ENCODE data around the gene SEMA4C.
A peak's percentile ranks its signal among the peaks of the same experiment; 100 is the strongest.

Gene SEMA4C

DNA sequence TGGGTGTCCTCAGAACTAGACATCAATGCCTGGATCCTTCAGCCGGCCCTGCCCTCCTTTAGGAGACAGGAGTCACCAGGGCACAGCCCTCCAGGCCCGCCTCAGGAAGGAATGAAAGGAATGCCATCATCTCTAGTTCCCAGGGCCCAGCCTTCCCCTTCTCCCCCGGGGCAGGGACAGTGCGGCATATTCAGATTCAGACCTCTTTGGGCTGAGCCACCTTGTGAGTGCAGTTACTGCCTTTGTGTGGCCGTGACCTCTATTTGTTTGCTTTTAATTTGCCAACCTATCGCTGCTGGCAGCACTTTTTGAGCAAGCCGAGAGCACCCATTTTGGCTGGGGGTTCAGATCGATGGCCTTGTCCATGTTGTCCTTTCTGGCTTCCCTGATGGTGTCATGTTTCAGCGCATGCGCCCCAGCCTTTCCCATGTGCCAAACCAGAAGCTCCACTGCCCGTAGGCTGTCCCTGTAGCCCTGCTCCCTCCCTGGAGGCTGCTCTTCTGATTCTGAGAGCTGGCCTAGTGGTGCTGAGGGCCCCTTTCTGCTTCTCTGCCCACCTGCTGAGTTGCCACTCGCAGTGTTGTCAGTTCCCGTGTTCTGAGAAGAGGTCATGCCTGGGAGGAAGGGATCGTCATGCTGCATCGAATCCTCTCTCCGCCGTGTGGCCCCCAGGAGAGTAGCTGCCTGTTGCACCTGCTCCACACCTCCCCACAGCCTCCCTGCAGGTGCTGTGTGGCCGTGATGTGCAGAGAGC is 36.9 kb downstream of the SEMA4C start:
- Histone ChIP-seq H3K27me3 (replicated peaks; ENCODE audit: control insufficient read depth, insufficient read depth, low read length) (no peaks in the 10 kb centered on the region), H3K36me3 (ENCODE audit: control insufficient read depth, insufficient read depth, low read length, severe bottlenecking) (peaks cover 11% of the 10 kb centered on the region)
- peak; percentile 61 for DNase-seq (ENCODE audit: low read depth)

DNA sequence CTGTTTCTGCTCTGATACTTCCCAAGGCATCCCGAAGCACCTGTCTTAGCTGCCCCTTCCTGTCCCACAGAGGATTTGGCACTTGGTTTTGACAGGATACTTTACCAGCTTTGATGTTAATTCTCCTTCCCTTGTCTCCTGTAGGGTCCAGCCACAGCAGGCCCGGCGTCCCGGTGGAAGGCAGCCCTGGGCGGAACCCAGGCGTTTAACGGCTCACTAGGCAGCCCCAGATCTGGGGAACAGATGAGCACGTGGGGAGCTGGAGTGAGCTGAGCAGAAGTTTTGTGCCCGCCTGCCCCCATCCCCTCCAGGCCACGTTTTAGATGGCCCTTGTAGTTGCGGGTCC is 37.5 kb downstream of the SEMA4C start:
- peaks cover 2% of the 10 kb centered on the region for H3K4me1 ChIP-seq (ENCODE audit: control insufficient read depth, insufficient read depth, low read length)
- DNase-seq (ENCODE audit: low read depth) = no peak
- H3K4me3 ChIP-seq (ENCODE audit: low read length) = no peak overlapping the region
- H3K27me3 ChIP-seq (replicated peaks; ENCODE audit: control insufficient read depth, insufficient read depth, low read length) = no peaks in the 10 kb centered on the region
- no peak overlapping the region for H3K9ac ChIP-seq (ENCODE audit: low read length)
- H3K36me3 ChIP-seq (ENCODE audit: control insufficient read depth, insufficient read depth, low read length, severe bottlenecking) = peaks cover 13% of the 10 kb centered on the region
- no peaks in the 10 kb centered on the region for H3K9me3 ChIP-seq (ENCODE audit: control insufficient read depth, low read length)

More for the DNA sequence above, 36.9 kb downstream of the SEMA4C start:
- H3K9me3 ChIP-seq (ENCODE audit: control insufficient read depth, low read length) = no peaks in the 10 kb centered on the region
- H3K4me3 ChIP-seq (ENCODE audit: low read length) = no peak overlapping the region
- peaks cover 2% of the 10 kb centered on the region for H3K4me1 ChIP-seq (ENCODE audit: control insufficient read depth, insufficient read depth, low read length)
- no peak overlapping the region for H3K9ac ChIP-seq (ENCODE audit: low read length)

DNA sequence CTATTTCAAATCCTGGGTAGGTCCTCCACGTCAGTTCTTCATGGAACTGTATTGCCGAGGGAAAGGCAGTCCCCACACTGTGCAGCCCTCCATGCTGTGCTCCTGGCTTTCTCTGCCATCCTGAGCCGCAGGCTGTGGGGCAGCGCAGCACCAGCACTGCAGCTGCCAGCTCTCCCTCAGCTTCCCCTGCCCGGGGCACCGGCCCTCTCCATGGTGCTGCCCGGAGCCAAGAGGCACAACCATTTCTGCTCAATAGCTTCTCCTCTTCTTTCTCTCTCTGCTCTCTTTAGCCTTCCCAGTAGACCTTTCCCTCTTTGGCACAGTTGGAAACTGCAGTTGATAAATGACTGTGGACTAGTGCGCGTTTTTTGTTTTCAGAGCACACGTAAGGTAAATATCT is 38.2 kb downstream of the SEMA4C start:
- DNase-seq (ENCODE audit: low read depth) = peak; percentile 20
- Histone ChIP-seq H3K27me3 (replicated peaks; ENCODE audit: control insufficient read depth, insufficient read depth, low read length) (no peaks in the 10 kb centered on the region), H3K4me1 (ENCODE audit: control insufficient read depth, insufficient read depth, low read length) (peaks cover 2% of the 10 kb centered on the region), H3K9ac (ENCODE audit: low read length) (no peak overlapping the region), H3K36me3 (ENCODE audit: control insufficient read depth, insufficient read depth, low read length, severe bottlenecking) (peaks cover 11% of the 10 kb centered on the region), H3K9me3 (ENCODE audit: control insufficient read depth, low read length) (no peaks in the 10 kb centered on the region), H3K4me3 (ENCODE audit: low read length) (no peak overlapping the region)

DNA sequence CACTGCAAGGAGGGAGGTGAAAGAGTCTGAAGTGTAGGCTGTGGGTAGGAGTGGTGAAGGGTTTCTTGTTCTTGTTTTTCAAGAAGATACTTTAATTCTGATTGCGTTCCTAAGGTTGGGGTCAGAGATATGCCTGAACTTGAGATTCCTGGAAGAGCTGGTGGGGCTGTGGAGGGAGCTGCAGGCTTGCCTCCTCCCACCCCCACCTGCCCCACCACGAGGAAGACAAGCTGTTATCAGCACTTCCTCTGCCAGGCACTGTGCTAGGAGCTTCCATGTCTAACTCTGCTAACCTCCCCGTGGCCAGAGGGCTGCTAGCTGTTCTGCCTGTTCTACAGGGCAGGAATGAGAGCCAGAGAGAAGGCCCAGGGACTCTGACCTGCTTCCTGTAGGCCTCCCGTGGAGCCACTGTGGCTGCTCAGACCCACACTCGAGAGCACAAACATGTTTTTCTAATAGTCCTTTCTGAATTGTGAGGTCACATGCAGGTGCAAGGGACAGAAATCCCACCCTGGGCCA is 39.8 kb downstream of the SEMA4C start:
- no peak overlapping the region for H3K9ac ChIP-seq (ENCODE audit: low read length)
- peaks cover 2% of the 10 kb centered on the region for H3K4me1 ChIP-seq (ENCODE audit: control insufficient read depth, insufficient read depth, low read length)
- H3K36me3 ChIP-seq (ENCODE audit: control insufficient read depth, insufficient read depth, low read length, severe bottlenecking) = peaks cover 11% of the 10 kb centered on the region
- H3K4me3 ChIP-seq (ENCODE audit: low read length) = no peak overlapping the region
- H3K9me3 ChIP-seq (ENCODE audit: control insufficient read depth, low read length) = no peaks in the 10 kb centered on the region
- no peak for DNase-seq (ENCODE audit: low read depth)
- no peaks in the 10 kb centered on the region for H3K27me3 ChIP-seq (replicated peaks; ENCODE audit: control insufficient read depth, insufficient read depth, low read length)

DNA sequence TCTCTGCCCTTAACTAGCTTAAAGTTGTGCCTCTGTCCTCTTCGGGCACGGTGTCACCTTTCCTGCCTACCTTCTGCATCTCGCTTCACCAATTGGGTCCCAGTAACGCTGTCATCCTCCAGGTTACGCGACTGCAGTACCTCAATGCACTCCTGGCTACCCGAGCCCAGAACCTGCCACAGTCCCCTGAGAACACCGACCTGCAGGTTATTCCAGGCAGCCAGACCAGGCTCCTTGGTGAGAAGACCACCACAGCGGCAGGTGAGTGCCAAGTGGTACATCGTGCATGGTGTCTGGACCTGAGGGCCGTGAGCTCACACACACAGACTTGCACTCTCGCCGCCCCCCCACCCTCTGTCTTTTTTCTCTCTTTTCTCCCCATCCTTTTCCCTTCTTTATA is 41.0 kb downstream of the SEMA4C start:
- Histone ChIP-seq H3K9me3 (ENCODE audit: control insufficient read depth, low read length) (no peaks in the 10 kb centered on the region), H3K27me3 (replicated peaks; ENCODE audit: control insufficient read depth, insufficient read depth, low read length) (no peaks in the 10 kb centered on the region), H3K4me3 (ENCODE audit: low read length) (no peak overlapping the region), H3K36me3 (ENCODE audit: control insufficient read depth, insufficient read depth, low read length, severe bottlenecking) (peaks cover 11% of the 10 kb centered on the region), H3K4me1 (ENCODE audit: control insufficient read depth, insufficient read depth, low read length) (peaks cover 2% of the 10 kb centered on the region), H3K9ac (ENCODE audit: low read length) (no peak overlapping the region)
- DNase-seq (ENCODE audit: low read depth) = no peak

DNA sequence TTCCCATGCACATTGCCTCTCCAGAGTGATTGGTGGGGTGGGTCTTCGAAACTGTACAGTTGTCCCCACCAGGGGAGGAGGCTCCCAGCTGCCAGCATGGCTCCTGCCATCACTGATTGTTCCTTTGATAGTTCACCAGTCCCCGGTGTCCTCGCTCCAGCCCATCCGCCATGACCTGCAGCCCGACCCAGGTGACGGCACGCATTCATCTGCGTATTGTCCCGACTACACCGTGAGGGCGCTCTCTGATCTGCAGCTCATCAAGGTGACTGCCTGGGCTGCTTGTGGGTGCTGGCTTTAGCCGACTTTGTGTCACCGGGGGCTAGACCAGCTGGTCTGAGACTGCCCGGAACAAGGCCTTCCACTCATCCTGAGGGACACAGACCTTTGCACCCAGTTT is 41.4 kb downstream of the SEMA4C start:
- DNase-seq (ENCODE audit: low read depth) = no peak
- no peaks in the 10 kb centered on the region for H3K9me3 ChIP-seq (ENCODE audit: control insufficient read depth, low read length)
- H3K27me3 ChIP-seq (replicated peaks; ENCODE audit: control insufficient read depth, insufficient read depth, low read length) = no peaks in the 10 kb centered on the region
- no peak overlapping the region for H3K9ac ChIP-seq (ENCODE audit: low read length)
- H3K36me3 ChIP-seq (ENCODE audit: control insufficient read depth, insufficient read depth, low read length, severe bottlenecking) = peaks cover 11% of the 10 kb centered on the region
- H3K4me1 ChIP-seq (ENCODE audit: control insufficient read depth, insufficient read depth, low read length) = peaks cover 2% of the 10 kb centered on the region
- no peak overlapping the region for H3K4me3 ChIP-seq (ENCODE audit: low read length)

DNA sequence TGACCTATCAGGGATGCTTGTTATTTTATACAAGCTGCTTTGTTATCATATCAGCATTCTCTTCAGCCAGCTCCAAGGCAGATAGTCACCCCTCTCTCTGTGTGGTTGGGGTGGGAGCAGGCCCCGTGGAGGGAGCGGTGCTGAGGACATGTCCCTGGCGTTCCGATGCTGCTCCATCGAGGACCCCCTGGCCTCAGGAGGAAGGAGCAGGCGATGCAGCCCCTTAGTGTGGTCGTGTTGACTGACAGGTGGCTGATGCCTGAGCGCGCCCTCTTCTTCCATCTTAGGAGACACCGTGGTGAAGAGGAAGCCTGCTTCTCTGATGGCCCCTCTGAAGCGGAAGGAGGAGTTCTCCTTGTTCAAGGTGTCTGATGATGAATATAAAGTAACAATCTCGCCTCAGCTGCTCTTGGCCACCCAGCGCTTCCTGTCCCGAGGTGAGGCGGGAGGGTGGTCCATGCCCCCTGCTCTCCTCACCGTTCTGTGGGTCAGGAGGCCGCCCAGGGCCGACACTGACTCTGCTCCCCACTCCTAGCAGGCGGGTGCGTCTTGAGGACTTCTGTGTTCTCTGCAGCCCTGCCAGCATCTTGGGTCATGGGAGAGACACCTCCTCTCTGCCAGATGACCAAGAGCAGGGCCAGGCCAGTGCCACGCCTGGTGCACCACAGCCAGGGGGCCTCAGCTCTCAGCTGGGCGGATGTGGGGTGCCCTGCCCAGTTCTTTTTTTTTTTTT is 43.2 kb downstream of the SEMA4C start:
- H3K36me3 ChIP-seq (ENCODE audit: control insufficient read depth, insufficient read depth, low read length, severe bottlenecking) = peaks cover 11% of the 10 kb centered on the region
- peaks cover 2% of the 10 kb centered on the region for H3K4me1 ChIP-seq (ENCODE audit: control insufficient read depth, insufficient read depth, low read length)

DNA sequence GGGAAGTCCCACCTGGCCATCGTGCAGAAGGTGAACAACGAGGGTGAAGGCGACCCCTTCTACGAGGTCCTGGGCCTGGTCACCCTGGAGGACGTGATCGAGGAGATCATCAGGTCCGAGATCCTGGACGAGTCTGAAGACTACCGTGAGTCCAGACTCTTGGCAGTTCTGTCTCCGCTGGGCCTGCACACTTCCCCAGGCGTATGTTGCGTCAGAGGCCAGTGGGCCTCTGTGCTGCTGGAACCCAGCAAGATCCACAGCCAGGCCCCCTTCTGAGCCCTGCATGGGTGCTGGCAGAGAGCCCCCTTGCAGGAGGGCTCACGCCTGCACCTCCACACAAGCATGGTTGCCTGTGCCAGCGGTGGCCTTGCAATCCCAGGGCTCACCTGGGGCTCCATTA is 44.8 kb downstream of the SEMA4C start:
- DNase-seq (ENCODE audit: low read depth) = no peak
- Histone ChIP-seq H3K36me3 (ENCODE audit: control insufficient read depth, insufficient read depth, low read length, severe bottlenecking) (peaks cover 11% of the 10 kb centered on the region), H3K9me3 (ENCODE audit: control insufficient read depth, low read length) (no peaks in the 10 kb centered on the region), H3K9ac (ENCODE audit: low read length) (no peak overlapping the region), H3K27me3 (replicated peaks; ENCODE audit: control insufficient read depth, insufficient read depth, low read length) (no peaks in the 10 kb centered on the region), H3K4me1 (ENCODE audit: control insufficient read depth, insufficient read depth, low read length) (no peaks in the 10 kb centered on the region), H3K4me3 (ENCODE audit: low read length) (no peak overlapping the region)

More for the DNA sequence above, 43.2 kb downstream of the SEMA4C start:
- Histone ChIP-seq H3K27me3 (replicated peaks; ENCODE audit: control insufficient read depth, insufficient read depth, low read length) (no peaks in the 10 kb centered on the region), H3K4me3 (ENCODE audit: low read length) (no peak overlapping the region), H3K9me3 (ENCODE audit: control insufficient read depth, low read length) (no peaks in the 10 kb centered on the region), H3K9ac (ENCODE audit: low read length) (no peak overlapping the region)
- no peak for DNase-seq (ENCODE audit: low read depth)

DNA sequence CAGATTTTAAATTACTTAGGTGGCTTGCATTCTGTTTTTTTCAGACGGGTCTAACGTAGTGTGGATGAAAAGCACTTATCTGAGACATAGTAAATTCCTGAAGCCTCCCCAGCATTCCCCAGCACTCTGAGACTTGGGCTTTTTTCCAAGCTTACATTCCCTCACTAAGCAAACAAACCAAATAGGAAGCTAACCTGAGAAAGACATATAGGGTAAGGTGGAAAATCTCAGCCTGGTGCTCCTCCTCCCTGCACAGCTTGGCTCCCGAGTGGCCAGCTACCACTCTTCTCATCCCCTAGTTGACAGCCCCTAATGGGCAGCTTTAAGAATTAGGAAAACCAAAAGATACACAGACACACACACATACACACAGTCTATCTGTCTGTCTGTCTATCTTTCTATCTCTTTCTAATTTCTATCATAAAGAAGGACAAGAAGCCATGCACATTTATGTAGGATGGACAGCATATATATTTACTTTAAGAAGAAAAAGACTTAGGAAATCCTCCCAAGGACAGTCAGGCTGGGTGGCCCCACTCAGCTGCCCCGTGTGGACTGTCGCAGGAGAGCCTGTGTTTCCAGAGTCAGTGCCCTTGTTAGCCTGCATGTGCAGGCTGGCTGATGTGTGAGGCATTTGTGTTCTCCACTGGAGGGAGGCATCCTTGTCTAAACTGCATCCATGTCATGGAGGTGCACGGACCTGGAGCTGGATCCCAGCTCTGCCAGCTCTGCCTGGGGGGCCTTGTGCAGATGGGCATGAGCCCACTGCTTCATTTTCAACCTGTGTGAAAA is 45.6 kb downstream of the SEMA4C start:
- no peak overlapping the region for H3K9ac ChIP-seq (ENCODE audit: low read length)
- H3K9me3 ChIP-seq (ENCODE audit: control insufficient read depth, low read length) = no peaks in the 10 kb centered on the region
- peaks cover 11% of the 10 kb centered on the region for H3K36me3 ChIP-seq (ENCODE audit: control insufficient read depth, insufficient read depth, low read length, severe bottlenecking)
- H3K4me3 ChIP-seq (ENCODE audit: low read length) = no peak overlapping the region
- no peaks in the 10 kb centered on the region for H3K27me3 ChIP-seq (replicated peaks; ENCODE audit: control insufficient read depth, insufficient read depth, low read length)
- DNase-seq (ENCODE audit: low read depth) = no peak
- no peaks in the 10 kb centered on the region for H3K4me1 ChIP-seq (ENCODE audit: control insufficient read depth, insufficient read depth, low read length)

DNA sequence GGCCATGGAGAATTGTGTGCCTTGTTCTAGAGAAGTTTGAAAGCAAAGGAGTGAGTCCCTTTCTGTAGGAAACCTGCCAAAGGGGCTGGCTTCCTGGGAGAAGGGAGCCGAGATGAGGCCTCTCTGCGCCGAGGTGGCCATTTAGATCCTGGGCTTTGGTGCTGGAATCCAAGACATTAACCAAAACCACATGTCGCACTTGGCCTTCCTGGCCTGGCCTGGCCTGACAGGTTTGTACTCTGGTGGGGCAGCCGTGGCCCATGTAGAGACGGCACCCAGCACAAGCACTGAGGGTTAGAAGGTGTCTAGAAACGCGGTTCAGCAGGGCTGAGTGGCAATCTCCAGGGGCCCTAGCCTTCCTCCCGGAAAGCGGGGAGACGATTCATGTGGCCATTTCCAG is 46.7 kb downstream of the SEMA4C start:
- Histone ChIP-seq H3K36me3 (ENCODE audit: control insufficient read depth, insufficient read depth, low read length, severe bottlenecking) (peaks cover 7% of the 10 kb centered on the region), H3K9ac (ENCODE audit: low read length) (no peak overlapping the region), H3K27me3 (replicated peaks; ENCODE audit: control insufficient read depth, insufficient read depth, low read length) (no peaks in the 10 kb centered on the region), H3K9me3 (ENCODE audit: control insufficient read depth, low read length) (no peaks in the 10 kb centered on the region), H3K4me3 (ENCODE audit: low read length) (no peak overlapping the region), H3K4me1 (ENCODE audit: control insufficient read depth, insufficient read depth, low read length) (no peaks in the 10 kb centered on the region)
- DNase-seq (ENCODE audit: low read depth) = no peak

DNA sequence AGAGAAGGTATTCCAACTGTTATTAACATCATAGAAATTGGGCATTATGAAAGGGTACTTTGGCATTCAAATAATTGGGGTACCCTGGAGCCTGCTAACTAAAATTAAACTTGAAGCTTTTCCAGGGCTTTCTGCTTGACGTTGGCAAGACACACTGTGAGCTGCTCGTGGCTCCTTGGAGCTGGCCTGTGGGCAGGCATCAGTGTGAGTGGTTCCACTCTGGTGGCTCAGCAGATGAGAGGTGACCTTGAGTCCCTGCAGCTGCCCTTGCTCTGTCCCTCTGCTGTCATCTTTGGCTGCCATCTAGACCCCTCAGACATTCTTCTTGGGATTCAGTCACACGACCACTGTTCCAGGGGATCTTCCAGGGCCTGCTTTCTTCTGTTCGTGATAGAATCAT is 47.1 kb downstream of the SEMA4C start:
- Histone ChIP-seq H3K36me3 (ENCODE audit: control insufficient read depth, insufficient read depth, low read length, severe bottlenecking) (peaks cover 3% of the 10 kb centered on the region), H3K9ac (ENCODE audit: low read length) (no peak overlapping the region), H3K4me1 (ENCODE audit: control insufficient read depth, insufficient read depth, low read length) (peaks cover under 1% of the 10 kb centered on the region), H3K27me3 (replicated peaks; ENCODE audit: control insufficient read depth, insufficient read depth, low read length) (no peaks in the 10 kb centered on the region), H3K9me3 (ENCODE audit: control insufficient read depth, low read length) (no peaks in the 10 kb centered on the region), H3K4me3 (ENCODE audit: low read length) (no peak overlapping the region)
- DNase-seq (ENCODE audit: low read depth) = no peak

All from adipocyte (in vitro differentiated cells).